GM23248 (cell line): Measurements from ENCODE around the gene TBCEL. TPM values are rescaled to one million over a fixed set of nuclear protein-coding genes. Genes with fewer than 3 reads are reported as not detected.

ENCODE experiments used
- DNase-seq: peaks from one replicate; pipeline ENCODE4 v3.0.0-alpha.2; 2015
- H2AFZ ChIP-seq: fragments of 200-600 bp; sonication (generic); 2 replicates; pipeline ENCODE4 v1.6.1; 2016; ENCODE audit warnings: antibody characterized with exemption
- H3F3A ChIP-seq: fragments of 200-600 bp; sonication (generic); 2 replicates; pipeline ENCODE4 v1.6.1; 2016; ENCODE audit warnings: mild to moderate bottlenecking, antibody characterized with exemption, mixed run types; ENCODE audit not compliant: insufficient read depth
- H3K27ac ChIP-seq: fragments of 200-600 bp; sonication (generic); 2 replicates; pipeline ENCODE4 v1.5.1; 2016; ENCODE audit warnings: mild to moderate bottlenecking
- H3K27me3 ChIP-seq: fragments of 200-600 bp; sonication (generic); replicated peaks from 2 replicates; pipeline ENCODE4 v1.6.1; 2016; ENCODE audit warnings: mild to moderate bottlenecking; ENCODE audit not compliant: insufficient read depth
- H3K36me3 ChIP-seq: fragments of 200-600 bp; sonication (generic); 2 replicates; pipeline ENCODE4 v1.6.1; 2016; ENCODE audit warnings: low read depth, mild to moderate bottlenecking
- H3K4me1 ChIP-seq: fragments of 200-600 bp; sonication (generic); 2 replicates; pipeline ENCODE4 v1.6.1; 2016; ENCODE audit warnings: mild to moderate bottlenecking; ENCODE audit not compliant: insufficient read depth
- H3K4me2 ChIP-seq: fragments of 200-600 bp; sonication (generic); one replicate; pipeline ENCODE4 v1.6.1; 2016; ENCODE audit warnings: mild to moderate bottlenecking; ENCODE audit not compliant: unreplicated experiment
- H3K4me3 ChIP-seq: fragments of 200-600 bp; sonication (generic); 2 replicates; pipeline ENCODE4 v1.5.1; 2016; ENCODE audit warnings: mild to moderate bottlenecking
- H3K79me2 ChIP-seq: fragments of 200-600 bp; sonication (generic); 2 replicates; pipeline ENCODE4 v1.6.1; 2016; ENCODE audit warnings: mild to moderate bottlenecking; ENCODE audit not compliant: insufficient read depth
- H3K9ac ChIP-seq: fragments of 200-600 bp; sonication (generic); 2 replicates; pipeline ENCODE4 v1.6.1; 2016; ENCODE audit warnings: mild to moderate bottlenecking
- H3K9me2 ChIP-seq: fragments of 200-600 bp; sonication (generic); 2 replicates; pipeline ENCODE4 v1.6.1; 2016; ENCODE audit warnings: mixed run types, mild to moderate bottlenecking, moderate library complexity; ENCODE audit not compliant: insufficient read depth
- H3K9me3 ChIP-seq: fragments of 200-600 bp; sonication (generic); one replicate; pipeline ENCODE4 v1.6.1; 2017; ENCODE audit warnings: low read depth
- H4K20me1 ChIP-seq: fragments of 200-600 bp; sonication (generic); 2 replicates; pipeline ENCODE4 v1.6.0; 2016; ENCODE audit not compliant: insufficient read depth
- EZH2 ChIP-seq: fragments of 200-600 bp; sonication (generic); IDR thresholded peaks from 2 replicates; pipeline ENCODE4 v1.6.1; 2018; ENCODE audit warnings: antibody characterized with exemption, mild to moderate bottlenecking; ENCODE audit not compliant: insufficient read depth, poor library complexity, severe bottlenecking
- EZH2phosphoT487 ChIP-seq: fragments of 200-600 bp; sonication (generic); IDR thresholded peaks from 2 replicates; pipeline ENCODE4 v1.6.1; 2018; ENCODE audit warnings: antibody characterized with exemption, moderate library complexity, mild to moderate bottlenecking, low read depth; ENCODE audit not compliant: insufficient read depth
- WGBS, 2 experiments: methylation state at CpG; one replicate each; pipeline ENCODE4 v1.1.6; 2015 to 2017; ENCODE audit warnings: low lambda C conversion rate in 2 of 2, low coverage in 1 of 2; ENCODE audit errors: missing lambda C conversion rate in 2 of 2; 5-methylcytosine and 5-hydroxymethylcytosine counted together
- in situ Hi-C: fragments of 300-500 bp; cut with MboI; formaldehyde crosslinking; loops from 2 replicates; pipeline ENCODE4 v1.15.0; 2020
- polyA plus RNA-seq: library from polyadenylated mRNA; unstranded; fragments of >200 nt; fragmentation: Nextera tagmentation; extraction: Ambion mirVana; gene quantifications from 2 replicates; pipeline ENCODE4 v1.2.1, GENCODE V29; 2016
- total RNA-seq: library from RNA; depleted of rRNA; stranded (reverse); fragments of >200 nt; shearing (Covaris generic); gene quantifications from 2 replicates; pipeline ENCODE4 v1.2.3, GENCODE V29; 2014

The TBCEL gene
- total and polyA plus RNA-seq, 2 experiments from 2014 or later, result 13.0 to 27.9 TPM

DNA sequence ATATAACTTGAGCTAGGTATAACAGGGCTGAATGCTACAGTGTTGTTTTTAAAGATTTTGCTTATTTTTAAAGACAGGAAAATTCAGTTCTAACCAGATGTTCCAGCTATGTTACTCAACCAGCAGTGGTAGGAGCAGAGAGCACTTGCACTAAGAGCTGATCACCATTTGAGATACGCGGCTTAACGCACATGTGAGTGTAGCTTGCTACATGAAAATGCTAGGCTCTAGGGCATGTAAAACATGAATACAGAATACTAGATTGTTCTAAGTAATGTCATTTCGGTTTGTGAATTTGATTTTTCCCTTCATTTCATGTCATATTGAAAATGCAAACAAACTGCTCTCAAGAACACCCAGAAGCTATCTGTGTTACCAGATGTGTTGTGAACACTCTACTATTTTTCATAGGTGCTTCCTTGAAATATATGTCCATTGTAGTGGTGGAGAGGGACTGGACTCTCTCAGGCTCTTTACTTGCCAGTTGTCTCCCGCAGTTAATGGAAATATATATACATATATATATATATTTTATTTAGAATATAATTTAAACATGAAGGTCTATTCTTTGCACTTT lies 66.3 kb downstream of the TBCEL start:
- Histone ChIP-seq H3K4me2 (no peak overlapping the region), H2AFZ (no peak overlapping the region), H3F3A (no peaks in the 10 kb centered on the region), H3K4me3 (no peak overlapping the region), H4K20me1 (no peaks in the 10 kb centered on the region), H3K9me3 (no peaks in the 10 kb centered on the region), H3K36me3 (peaks cover 13% of the 10 kb centered on the region), H3K27me3 (no peaks in the 10 kb centered on the region), H3K79me2 (no peaks in the 10 kb centered on the region), H3K9ac (no peak overlapping the region), H3K4me1 (peaks cover 6% of the 10 kb centered on the region; the same call in 1 of the 2 replicates), H3K27ac (no peak overlapping the region), H3K9me2 (no peaks in the 10 kb centered on the region)
- 75 to 78% methylated on average over 5 of the region's 5 CpGs for WGBS, 2 experiments
- no peak for DNase-seq
- TF ChIP-seq EZH2 (no peak), EZH2phosphoT487 (no peak)
- in situ Hi-C loops, result no loop called here

DNA sequence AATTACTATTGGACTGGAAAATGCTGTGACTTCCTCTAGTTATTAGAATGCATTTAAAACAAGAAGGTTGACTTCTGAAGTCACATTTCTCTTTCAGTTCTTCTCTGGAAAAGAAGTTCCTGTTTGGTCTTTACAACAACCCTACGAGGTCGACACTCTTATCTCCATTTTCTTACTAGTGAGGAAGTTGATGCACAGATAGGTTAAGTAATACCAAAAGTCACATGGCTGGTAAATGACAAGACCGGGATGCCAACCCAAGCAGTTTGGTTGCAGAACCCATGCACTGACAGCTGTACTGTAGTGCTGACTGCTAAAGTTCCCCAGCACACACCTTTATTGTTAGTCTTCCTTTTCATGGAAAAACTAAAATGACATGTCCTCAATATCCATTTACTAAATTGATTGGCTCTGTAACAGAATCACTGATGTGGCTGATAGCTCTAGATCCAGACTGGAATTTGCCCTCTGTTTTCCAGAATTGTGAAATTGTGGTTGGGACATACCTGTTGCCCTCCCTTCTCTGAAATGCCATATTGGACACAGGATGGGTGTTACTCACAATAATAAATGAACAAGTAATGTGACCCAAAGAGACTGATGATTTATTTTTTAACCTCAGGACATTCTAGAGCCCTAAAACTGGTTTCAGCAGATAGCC lies 67.7 kb downstream of the TBCEL start:
- no peak for TF ChIP-seq EZH2phosphoT487
- no peak for TF ChIP-seq EZH2
- no peak overlapping the region for H3K27ac ChIP-seq
- in situ Hi-C loops, result no loop called here

DNA sequence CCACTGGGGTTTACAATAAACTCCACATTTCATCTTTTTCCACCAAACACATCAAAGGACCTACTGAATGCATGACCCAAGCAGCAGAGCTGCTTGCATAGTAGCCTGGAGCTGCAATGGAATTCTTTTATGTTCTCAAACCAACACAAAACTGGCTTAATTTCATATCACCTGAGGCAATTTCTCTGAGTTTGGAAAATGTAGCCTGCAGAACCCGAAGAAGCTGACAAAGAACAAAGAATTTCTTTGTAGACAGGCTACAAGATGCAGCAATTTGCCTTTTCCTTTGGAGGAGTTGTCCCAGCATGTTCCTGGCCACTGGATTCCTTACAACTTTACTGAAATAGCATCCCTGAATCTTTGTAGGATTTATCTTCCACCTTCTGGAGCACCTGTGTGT lies 71.7 kb downstream of the TBCEL start:
- DNase-seq, result no peak
- no peak for TF ChIP-seq EZH2phosphoT487
- no peak for TF ChIP-seq EZH2
- Histone ChIP-seq H2AFZ (no peak overlapping the region), H3K9me3 (no peaks in the 10 kb centered on the region), H4K20me1 (no peaks in the 10 kb centered on the region), H3K4me3 (no peak overlapping the region), H3K9me2 (no peaks in the 10 kb centered on the region), H3K36me3 (peaks cover 6% of the 10 kb centered on the region), H3K9ac (no peak overlapping the region), H3K79me2 (no peaks in the 10 kb centered on the region), H3K4me2 (no peak overlapping the region), H3K27ac (no peak overlapping the region), H3F3A (no peaks in the 10 kb centered on the region), H3K27me3 (no peaks in the 10 kb centered on the region), H3K4me1 (0 out of 2 replicates have a peak, but pooled peaks cover 4% of the 10 kb centered on the region)
- 30 to 32% methylated on average over 1 of the region's 1 CpG for WGBS, 2 experiments
- in situ Hi-C loops, result no loop called here

More for the DNA sequence above, 67.7 kb downstream of the TBCEL start:
- no peaks in the 10 kb centered on the region for H3K79me2 ChIP-seq
- H3F3A ChIP-seq, result no peaks in the 10 kb centered on the region
- no peak for DNase-seq
- H3K36me3 ChIP-seq, result peaks cover 13% of the 10 kb centered on the region
- H3K9ac ChIP-seq, result no peak overlapping the region
- WGBS, 2 experiments, result 87 to 95% methylated on average over 3 of the region's 3 CpGs
- peaks cover 3% of the 10 kb centered on the region; the same call in 1 of the 2 replicates for H3K4me1 ChIP-seq
- H3K27me3 ChIP-seq, result no peaks in the 10 kb centered on the region
- no peaks in the 10 kb centered on the region for H4K20me1 ChIP-seq
- H3K9me2 ChIP-seq, result no peaks in the 10 kb centered on the region
- H3K4me2 ChIP-seq, result no peak overlapping the region
- H3K9me3 ChIP-seq, result no peaks in the 10 kb centered on the region
- H3K4me3 ChIP-seq, result no peak overlapping the region
- H2AFZ ChIP-seq, result no peak overlapping the region

DNA sequence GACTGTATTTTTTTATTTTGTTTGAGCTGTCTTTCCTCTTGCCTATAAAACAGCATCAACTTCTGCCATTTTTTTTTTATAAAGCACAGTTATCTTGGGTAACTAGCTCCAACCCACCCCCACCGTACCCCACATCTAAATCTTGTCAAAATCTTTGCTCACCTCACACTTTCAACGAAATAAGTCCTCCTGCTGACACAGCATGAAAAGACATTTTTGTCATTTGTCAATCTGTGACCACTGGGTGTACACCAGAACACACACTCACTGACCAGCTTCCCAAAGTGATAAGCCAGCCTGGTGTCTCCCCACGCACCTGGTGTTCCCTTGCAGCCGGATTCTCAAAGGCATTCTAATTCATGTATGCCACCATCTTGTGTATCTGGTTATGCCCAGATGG lies 75.5 kb downstream of the TBCEL start:
- H3K79me2 ChIP-seq, result no peaks in the 10 kb centered on the region
- no peak overlapping the region for H3K4me2 ChIP-seq
- H3K4me1 ChIP-seq, result 0 out of 2 replicates have a peak, but pooled peaks cover 4% of the 10 kb centered on the region
- H3K27me3 ChIP-seq, result no peaks in the 10 kb centered on the region
- no peak overlapping the region for H3K27ac ChIP-seq
- TF ChIP-seq EZH2phosphoT487 (no peak), EZH2 (no peak)
- no peaks in the 10 kb centered on the region for H3K36me3 ChIP-seq
- H3F3A ChIP-seq, result no peaks in the 10 kb centered on the region
- no peaks in the 10 kb centered on the region for H3K9me3 ChIP-seq
- in situ Hi-C loops, result no loop called here
- 85 to 86% methylated on average over 4 of the region's 4 CpGs for WGBS, 2 experiments
- H2AFZ ChIP-seq, result no peak overlapping the region
- no peak for DNase-seq
- no peaks in the 10 kb centered on the region for H4K20me1 ChIP-seq
- no peaks in the 10 kb centered on the region for H3K9me2 ChIP-seq
- no peak overlapping the region for H3K4me3 ChIP-seq
- no peak overlapping the region for H3K9ac ChIP-seq

DNA sequence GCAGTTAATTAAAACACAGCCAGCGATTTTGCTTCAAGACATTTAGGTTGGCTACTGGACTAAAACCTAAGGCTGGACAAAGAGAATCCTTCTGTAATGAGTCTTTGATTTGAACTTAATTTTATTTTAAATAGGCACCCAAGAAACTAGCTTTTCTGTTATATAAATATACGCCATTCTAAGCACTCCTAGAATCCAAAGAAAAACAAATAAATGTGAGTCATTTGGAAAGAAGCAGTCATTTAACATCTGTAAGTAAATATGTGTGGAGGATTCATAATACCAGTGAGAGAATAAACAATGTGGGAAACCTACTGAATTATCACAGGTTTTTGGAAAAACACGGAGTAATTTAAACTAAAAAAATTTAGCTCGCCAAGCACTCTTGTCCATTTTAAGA lies 76.0 kb downstream of the TBCEL start:
- H3K27ac ChIP-seq, result no peak overlapping the region
- no peaks in the 10 kb centered on the region for H4K20me1 ChIP-seq
- H3K4me3 ChIP-seq, result no peak overlapping the region
- no peaks in the 10 kb centered on the region for H3K9me2 ChIP-seq
- WGBS, 2 experiments, result 17% methylated on average over 4 of the region's 4 CpGs
- no peak overlapping the region for H2AFZ ChIP-seq
- peak; percentile 50 for DNase-seq
- H3K9me3 ChIP-seq, result no peaks in the 10 kb centered on the region
- H3K4me1 ChIP-seq, result 0 out of 2 replicates have a peak, but pooled peaks cover 4% of the 10 kb centered on the region
- H3K79me2 ChIP-seq, result no peaks in the 10 kb centered on the region
- in situ Hi-C loops, result loop anchor here (25.0 kb wide), 1 partner anchor 588 kb away; the partner anchor contains the start of gene GRIK4
- H3K36me3 ChIP-seq, result no peaks in the 10 kb centered on the region
- no peak for TF ChIP-seq EZH2phosphoT487
- no peaks in the 10 kb centered on the region for H3F3A ChIP-seq
- no peak overlapping the region for H3K9ac ChIP-seq
- H3K4me2 ChIP-seq, result no peak overlapping the region
- H3K27me3 ChIP-seq, result no peaks in the 10 kb centered on the region
